NCI-H2081 treated with DMSO at 0.1 percent for 48 hours (cell line): ENCODE data around the gene ATAD3B.
"Not testable (repeated sequence)": the region's sequence is repeated elsewhere in the genome, so short reads cannot be mapped to it uniquely, and the experiment has no call there.

Source experiments
- DNase-seq: peaks from one replicate; lab custom pipeline; 2025; lab: John Stamatoyannopoulos, UW

ATAD3B gene

GRCh38 chr1:1432951-1433803, 38.4 kb upstream of the ATAD3B start:
- DNase-seq = no peak

- DNase-seq = no peak
Observed at GRCh38 chr1:1433804-1434130, 37.8 kb upstream of the ATAD3B start.

GRCh38 chr1:1434131-1434823, 37.3 kb upstream of the ATAD3B start:
- DNase-seq = no peak

GRCh38 chr1:1434824-1435105, 36.8 kb upstream of the ATAD3B start:
- no peak for DNase-seq

DNA sequence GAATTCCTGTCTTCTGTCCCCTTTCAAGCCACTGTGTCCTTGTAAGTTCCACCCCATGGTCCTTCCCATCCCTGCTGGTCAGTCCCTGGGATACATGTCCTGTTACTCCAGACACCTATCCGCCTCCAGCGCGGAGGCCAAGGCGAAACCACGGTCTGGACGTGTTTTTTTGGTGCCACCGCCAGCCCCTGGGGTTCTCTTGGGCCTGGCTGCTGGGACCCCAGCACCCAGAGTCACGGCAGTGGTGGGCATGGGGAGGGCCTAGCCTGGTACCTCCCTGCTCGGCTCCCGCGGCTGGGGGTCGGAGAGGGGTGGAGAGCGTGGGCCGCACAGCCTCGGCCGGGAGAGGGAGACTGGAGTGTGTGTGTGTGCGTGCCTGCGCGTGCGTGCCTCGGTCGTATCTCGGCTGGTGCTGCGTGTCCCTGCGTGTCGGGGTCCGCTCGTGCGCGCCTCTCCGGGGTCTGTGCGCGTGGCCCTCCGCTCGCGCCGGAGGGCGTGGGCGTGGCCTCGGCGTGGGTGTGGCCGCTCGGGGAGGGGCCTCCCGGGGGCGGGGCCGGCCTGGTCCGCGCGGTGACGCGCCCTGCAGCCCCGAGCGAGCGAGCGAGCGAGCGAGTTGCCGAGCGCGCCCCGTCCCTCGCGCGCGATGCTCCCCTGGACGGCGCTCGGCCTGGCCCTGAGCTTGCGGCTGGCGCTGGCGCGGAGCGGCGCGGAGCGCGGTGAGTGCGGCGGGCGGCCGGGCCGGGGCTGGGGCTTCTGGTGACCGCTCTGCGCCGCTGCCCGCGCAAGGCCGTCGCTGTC, 36.3 kb upstream of the ATAD3B start, which contains the start of gene VWA1:
Gene VWA1, plus strand, starts transcription at position 585 of the 798 bp plus-strand sequence. Its CDS starts 59 bp downstream, at position 644.
- DNase-seq = no peak

- DNase-seq = no peak
Observed at GRCh38 chr1:1435911-1436629, 35.5 kb upstream of the ATAD3B start.

- no peak for DNase-seq
Observed at GRCh38 chr1:1436630-1437032, 34.9 kb upstream of the ATAD3B start.

GRCh38 chr1:1437033-1437903, 34.3 kb upstream of the ATAD3B start:
- DNase-seq = no peak

DNA sequence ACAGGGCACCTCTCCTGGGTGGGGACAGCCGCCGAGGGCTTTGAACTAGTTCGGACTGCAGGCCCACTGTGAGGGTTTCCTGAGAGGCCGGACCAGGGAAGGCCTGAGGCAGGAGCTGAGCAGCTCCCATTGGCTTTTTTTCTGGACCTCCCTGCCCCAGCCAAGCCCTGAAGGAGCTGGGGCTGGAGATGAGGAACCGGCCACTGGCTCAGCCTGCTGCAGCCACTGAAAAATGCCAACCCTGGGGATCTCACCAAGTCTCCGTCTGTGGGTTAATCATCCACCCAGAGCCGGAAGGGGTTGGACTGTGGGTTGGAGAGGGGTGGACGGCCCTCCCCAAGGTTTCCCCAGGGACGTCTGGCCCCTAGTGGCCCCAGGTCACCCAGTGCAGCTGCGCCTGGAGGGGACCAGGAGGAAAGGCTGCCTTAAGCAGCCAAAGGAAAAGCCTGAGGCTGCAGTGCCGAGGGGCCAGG, 33.6 kb upstream of the ATAD3B start:
- DNase-seq = no peak

DNA sequence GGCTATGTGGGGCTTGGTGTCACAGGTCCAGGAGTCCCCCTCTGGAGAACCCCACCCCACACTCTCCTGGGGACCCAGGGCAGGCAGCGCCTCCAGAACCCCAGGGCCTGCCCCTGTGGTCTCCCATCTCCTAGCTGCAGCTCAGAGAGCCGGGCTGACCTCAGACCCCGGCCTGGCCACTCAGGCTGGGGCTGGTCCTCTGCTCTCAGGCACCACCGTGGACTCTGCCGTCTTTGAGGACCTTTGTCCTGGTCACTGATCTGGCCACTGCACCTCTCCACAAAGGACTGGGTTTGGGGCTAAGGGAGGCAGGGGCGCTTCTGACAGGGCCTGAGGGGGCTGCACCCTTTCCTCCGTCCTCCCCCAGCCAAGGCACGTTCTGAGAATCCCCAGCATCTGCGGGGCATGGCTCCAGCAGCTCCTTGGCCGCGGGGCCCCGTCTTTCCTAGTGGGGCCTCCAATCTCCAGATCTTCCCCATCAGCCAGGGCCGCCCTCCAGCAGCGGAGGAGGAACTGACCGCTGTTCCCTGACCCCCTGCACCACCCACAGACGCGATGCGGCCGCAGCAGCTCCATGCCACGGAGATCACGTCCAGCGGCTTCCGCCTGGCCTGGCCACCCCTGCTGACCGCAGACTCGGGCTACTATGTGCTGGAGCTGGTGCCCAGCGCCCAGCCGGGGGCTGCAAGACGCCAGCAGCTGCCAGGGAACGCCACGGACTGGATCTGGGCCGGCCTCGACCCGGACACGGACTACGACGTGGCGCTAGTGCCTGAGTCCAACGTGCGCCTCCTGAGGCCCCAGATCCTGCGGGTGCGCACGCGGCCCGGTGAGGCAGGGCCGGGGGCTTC, 32.8 kb upstream of the ATAD3B start:
- DNase-seq = no peak

DNA sequence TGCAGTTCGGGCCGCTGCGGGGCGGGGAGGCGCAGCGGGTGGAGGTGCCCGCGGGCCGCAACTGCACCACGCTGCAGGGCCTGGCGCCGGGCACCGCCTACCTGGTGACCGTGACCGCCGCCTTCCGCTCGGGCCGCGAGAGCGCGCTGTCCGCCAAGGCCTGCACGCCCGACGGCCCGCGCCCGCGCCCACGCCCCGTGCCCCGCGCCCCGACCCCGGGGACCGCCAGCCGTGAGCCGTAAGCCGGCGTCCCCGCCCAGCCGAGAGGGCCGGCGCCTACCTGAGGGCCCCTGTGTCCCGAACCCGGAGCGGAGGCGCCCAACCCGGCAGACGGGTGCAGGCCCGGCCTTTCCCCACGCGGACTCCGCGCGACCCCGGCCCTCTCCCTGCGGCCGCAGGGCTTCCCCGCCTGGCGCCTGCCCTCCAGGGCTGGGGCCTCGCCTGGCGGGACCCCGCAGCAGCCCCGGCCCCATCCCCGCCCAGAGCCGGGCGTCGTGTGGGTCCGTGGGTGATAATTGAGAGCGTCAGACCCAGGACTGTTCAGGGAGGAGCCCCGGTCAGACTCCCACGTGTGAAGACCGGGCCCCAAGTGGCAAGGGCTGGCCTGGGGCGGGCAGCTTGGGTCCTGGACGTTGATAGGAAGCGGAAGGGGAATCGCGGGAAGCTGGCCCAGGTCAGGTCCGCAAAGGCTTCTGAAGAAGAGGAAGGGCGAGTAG, 31.9 kb upstream of the ATAD3B start:
- DNase-seq = no peak

DNA sequence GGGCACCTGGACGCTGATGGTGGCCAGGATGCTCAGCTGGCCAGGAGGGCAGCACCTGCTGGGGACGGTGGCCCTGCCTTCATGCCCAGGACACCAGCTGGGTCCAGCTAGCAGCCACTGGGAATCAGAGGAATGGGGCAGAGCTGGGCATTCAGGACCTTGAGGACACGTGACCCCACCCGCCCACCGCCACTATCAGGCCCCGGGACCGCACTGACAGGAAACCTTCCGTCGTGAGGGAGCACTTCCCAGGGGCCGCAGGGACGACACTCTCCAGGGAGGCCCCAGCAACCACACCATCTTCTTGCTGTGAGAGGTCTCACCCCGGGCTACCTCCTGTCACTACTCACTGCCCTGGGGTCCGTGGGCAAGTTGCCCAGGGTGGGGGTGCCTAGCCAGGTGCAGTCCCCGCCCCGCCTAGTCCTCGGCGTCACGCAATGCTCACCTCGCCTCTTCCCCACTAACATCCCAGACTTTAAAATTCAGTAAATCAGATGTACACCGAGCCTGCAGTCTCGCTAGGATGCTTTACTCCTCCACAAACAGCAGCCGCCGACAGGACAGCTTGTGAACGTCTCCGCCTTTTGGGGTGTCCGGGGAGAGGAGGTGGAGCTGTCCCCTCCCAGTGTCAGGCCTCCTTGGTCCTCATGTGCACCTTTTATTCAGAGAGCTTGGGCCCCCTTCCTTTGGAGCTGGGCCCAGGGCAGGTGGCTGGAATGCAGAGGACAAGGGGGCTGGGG, 31.1 kb upstream of the ATAD3B start:
- DNase-seq = no peak

DNA sequence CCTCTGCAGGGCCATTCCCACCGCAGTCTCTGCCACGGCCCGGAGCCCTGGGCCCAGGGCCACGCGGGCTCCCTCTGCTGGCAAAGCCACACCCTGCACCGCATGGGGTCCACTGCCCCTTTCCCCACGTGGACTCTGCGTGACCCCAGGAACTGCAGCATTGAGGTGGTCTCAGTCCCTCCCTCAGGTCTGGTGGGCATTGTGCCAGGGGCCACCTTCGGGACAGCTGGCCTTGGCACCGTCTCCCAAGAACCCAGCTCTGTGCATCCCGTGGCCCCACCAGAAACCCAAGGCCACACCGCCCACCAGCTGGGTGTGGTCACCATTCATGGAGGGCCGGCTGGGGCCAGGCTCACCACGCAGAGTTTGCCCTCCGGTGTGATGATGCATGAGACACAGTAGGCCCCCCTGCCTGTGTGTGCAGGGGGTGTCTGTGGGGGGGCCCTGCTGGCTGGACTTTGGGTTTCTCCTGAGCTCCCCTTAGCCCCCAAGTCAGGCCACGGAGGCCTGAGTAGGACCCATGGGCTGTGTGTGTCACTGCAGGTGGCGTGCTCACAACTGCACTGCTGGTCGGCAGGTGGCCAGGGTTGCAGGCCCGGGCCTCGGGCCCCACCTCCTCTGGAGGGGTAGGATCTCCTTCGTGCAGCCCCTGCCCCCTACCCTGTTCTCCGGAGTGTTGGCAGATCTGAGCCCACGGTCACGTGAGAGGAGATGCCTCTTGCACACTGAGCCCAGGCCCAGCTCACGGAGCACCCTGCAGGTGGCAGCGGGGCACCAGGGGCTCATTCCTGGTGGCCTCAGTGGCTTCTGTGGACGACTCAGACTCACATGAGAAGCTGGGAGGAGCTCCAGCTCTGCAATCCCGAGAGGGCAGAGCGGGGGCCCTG, 30.3 kb upstream of the ATAD3B start:
- DNase-seq = no peak

DNA sequence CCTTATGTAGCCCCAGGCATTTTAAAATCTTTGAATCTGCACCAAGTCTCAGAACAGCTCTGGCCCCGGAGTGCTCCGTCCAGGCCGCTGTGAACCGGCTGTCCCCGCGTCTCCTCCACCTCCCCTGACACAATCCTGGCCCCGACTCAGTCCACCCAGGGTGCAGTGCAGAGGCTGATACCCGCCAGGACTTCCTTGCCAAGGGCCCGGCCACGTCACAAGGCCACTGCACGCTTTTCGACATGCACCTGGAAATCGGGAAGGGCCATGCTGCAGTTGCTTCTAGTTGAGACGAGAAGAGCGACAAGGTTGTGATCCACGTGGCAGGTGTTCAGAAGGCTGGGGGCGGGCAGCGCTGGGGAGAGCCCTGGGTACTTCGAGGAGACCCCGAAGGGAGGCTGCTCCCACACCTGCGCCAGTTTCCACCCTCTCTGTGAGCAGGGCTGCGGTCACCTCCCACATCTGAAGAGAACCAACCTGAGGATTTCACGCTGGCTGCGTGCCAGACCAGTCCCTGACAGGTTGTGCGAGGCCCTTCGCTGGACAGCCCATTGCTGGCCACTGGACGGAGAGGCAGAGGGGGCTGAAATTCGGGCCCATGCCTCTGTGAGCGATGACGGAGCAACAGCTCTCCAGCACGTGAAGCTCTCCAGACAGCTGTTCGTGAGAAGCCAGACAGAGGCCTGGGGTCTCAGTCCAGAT, 29.3 kb upstream of the ATAD3B start:
- DNase-seq = no peak

- DNase-seq = not testable (repeated sequence)
Observed at GRCh38 chr1:1446631-1447030, 24.9 kb upstream of the ATAD3B start.

GRCh38 chr1:1449099-1449739, 22.3 kb upstream of the ATAD3B start, which contains the start of gene ATAD3C:
ATAD3C (plus strand) TSS chr1:1449689; CDS start chr1:1450684, 995 bp downstream.
- no peak for DNase-seq
